Neural cell (in vitro differentiated cells): Measurements from ENCODE around the gene RHCG.

Source experiments
- EP300 ChIP-seq: fragments of 450-650 bp; conservative IDR thresholded peaks from 2 replicates; pipeline ENCODE4 v1.6.1; 2014; ENCODE audit warnings: antibody characterized with exemption, mild to moderate bottlenecking, moderate library complexity; ENCODE audit not compliant: poor library complexity, severe bottlenecking
- EZH2 ChIP-seq: fragments of 200-600, 300-800 bp; shearing (Covaris generic), sonication (generic); IDR thresholded peaks from 2 replicates; pipeline ENCODE4 v1.6.1; 2014; ENCODE audit warnings: antibody characterized with exemption, low read length, borderline replicate concordance, mild to moderate bottlenecking; ENCODE audit not compliant: insufficient read depth, poor library complexity, severe bottlenecking
- MXI1 ChIP-seq: fragments of 450-650 bp; conservative IDR thresholded peaks from 2 replicates; pipeline ENCODE4 v1.6.1; 2014; ENCODE audit warnings: antibody characterized with exemption, mild to moderate bottlenecking; ENCODE audit not compliant: poor library complexity, severe bottlenecking
- POLR2AphosphoS5 ChIP-seq: IDR thresholded peaks from 2 replicates; pipeline ENCODE4 v1.6.1; 2012
- RAD21 ChIP-seq: fragments of 450-650 bp; conservative IDR thresholded peaks from 2 replicates; pipeline ENCODE4 v1.6.1; 2014; ENCODE audit warnings: antibody characterized with exemption, mild to moderate bottlenecking, moderate library complexity
- REST ChIP-seq: IDR thresholded peaks from 2 replicates; pipeline ENCODE4 v1.6.1; 2012; ENCODE audit warnings: borderline replicate concordance
- SMC3 ChIP-seq: fragments of 450-650 bp; conservative IDR thresholded peaks from 2 replicates; pipeline ENCODE4 v1.6.1; 2014; ENCODE audit warnings: antibody characterized with exemption, mild to moderate bottlenecking, moderate library complexity; ENCODE audit not compliant: poor library complexity
- TAF1 ChIP-seq: IDR thresholded peaks from 2 replicates; pipeline ENCODE4 v1.6.1; 2012; ENCODE audit warnings: low read depth
- TF ChIP-seq, protein P1 (sequence below): fragments of 450-650 bp; IDR thresholded peaks from 2 replicates; pipeline ENCODE4 v1.5.1; 2014; ENCODE audit warnings: antibody characterized with exemption, mild to moderate bottlenecking, moderate library complexity; ENCODE audit not compliant: poor library complexity, severe bottlenecking

GRCh38 chr15:89515477-89515876 lies 19.1 kb upstream of the RHCG start:
- TF ChIP-seq POLR2AphosphoS5 (no peak), RAD21 (no peak), TAF1 (no peak), EZH2 (no peak), MXI1 (no peak), EP300 (no peak), REST (no peak), SMC3 (no peak)
- TF ChIP-seq, protein P1, sequence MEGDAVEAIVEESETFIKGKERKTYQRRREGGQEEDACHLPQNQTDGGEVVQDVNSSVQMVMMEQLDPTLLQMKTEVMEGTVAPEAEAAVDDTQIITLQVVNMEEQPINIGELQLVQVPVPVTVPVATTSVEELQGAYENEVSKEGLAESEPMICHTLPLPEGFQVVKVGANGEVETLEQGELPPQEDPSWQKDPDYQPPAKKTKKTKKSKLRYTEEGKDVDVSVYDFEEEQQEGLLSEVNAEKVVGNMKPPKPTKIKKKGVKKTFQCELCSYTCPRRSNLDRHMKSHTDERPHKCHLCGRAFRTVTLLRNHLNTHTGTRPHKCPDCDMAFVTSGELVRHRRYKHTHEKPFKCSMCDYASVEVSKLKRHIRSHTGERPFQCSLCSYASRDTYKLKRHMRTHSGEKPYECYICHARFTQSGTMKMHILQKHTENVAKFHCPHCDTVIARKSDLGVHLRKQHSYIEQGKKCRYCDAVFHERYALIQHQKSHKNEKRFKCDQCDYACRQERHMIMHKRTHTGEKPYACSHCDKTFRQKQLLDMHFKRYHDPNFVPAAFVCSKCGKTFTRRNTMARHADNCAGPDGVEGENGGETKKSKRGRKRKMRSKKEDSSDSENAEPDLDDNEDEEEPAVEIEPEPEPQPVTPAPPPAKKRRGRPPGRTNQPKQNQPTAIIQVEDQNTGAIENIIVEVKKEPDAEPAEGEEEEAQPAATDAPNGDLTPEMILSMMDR, result no peak
